Loucy (cell line): ENCODE results near the gene CEP72.

Experiments used
- H2AFZ ChIP-seq: fragments of 200-600 bp; sonication (generic); 2 replicates; pipeline ENCODE4 v1.6.0; 2016; ENCODE audit warnings: antibody characterized with exemption, mild to moderate bottlenecking, low read length, moderate library complexity
- H3F3A ChIP-seq: fragments of 200-600 bp; 2 replicates; pipeline ENCODE4 v1.6.0; 2016; ENCODE audit warnings: antibody characterized with exemption, low read depth, mild to moderate bottlenecking
- H3K27me3 ChIP-seq: fragments of 200-600 bp; sonication (generic); 2 replicates; pipeline ENCODE4 v1.6.1; 2014; ENCODE audit warnings: low read length, mild to moderate bottlenecking; ENCODE audit not compliant: insufficient read depth, poor library complexity, severe bottlenecking
- H3K36me3 ChIP-seq: fragments of 200-600 bp; sonication (generic); 2 replicates; pipeline ENCODE4 v1.6.1; 2016; ENCODE audit warnings: low read length; ENCODE audit not compliant: insufficient read depth
- H3K4me1 ChIP-seq: fragments of 200-600 bp; sonication (generic); 2 replicates; pipeline ENCODE4 v1.5.1; 2014; ENCODE audit warnings: low read length, mild to moderate bottlenecking; ENCODE audit not compliant: insufficient read depth, poor library complexity, severe bottlenecking
- H3K4me2 ChIP-seq: fragments of 200-600 bp; sonication (generic); 2 replicates; pipeline ENCODE4 v1.6.0; 2014; ENCODE audit warnings: antibody characterized with exemption, low read length, low read depth, mild to moderate bottlenecking; ENCODE audit not compliant: poor library complexity, severe bottlenecking
- H3K4me3 ChIP-seq: fragments of 200-600 bp; sonication (generic); 2 replicates; pipeline ENCODE4 v1.5.1; 2014; ENCODE audit warnings: low read length, mild to moderate bottlenecking, mixed read lengths; ENCODE audit not compliant: poor library complexity, severe bottlenecking
- H3K79me2 ChIP-seq: fragments of 200-600 bp; sonication (generic); 2 replicates; pipeline ENCODE4 v1.6.1; 2014; ENCODE audit warnings: low read length; ENCODE audit not compliant: insufficient read depth
- H3K9ac ChIP-seq: fragments of 200-600 bp; sonication (generic); 2 replicates; pipeline ENCODE4 v1.6.0; 2014; ENCODE audit warnings: mild to moderate bottlenecking, low read depth, low read length, moderate library complexity; ENCODE audit not compliant: poor library complexity, severe bottlenecking
- H3K9me2 ChIP-seq: fragments of 200-600 bp; sonication (generic); replicated peaks from 2 replicates; pipeline ENCODE4 v1.6.1; 2016; ENCODE audit warnings: low read depth, low read length, mixed read lengths
- H3K9me3 ChIP-seq: fragments of 200-600 bp; sonication (generic); 2 replicates; pipeline ENCODE4 v1.6.1; 2014; ENCODE audit warnings: mild to moderate bottlenecking, antibody characterized with exemption, low read length, low read depth; ENCODE audit not compliant: insufficient read depth
- H4K20me1 ChIP-seq: fragments of 200-600 bp; sonication (generic); 2 replicates; pipeline ENCODE4 v1.6.0; 2014; ENCODE audit warnings: antibody characterized with exemption, low read length, mild to moderate bottlenecking; ENCODE audit not compliant: insufficient read depth, poor library complexity, severe bottlenecking
- EZH2phosphoT487 ChIP-seq: fragments of 200-600 bp; IDR thresholded peaks from 2 replicates; pipeline ENCODE4 v1.6.1; 2018; ENCODE audit warnings: antibody characterized with exemption, mild to moderate bottlenecking, moderate library complexity, borderline replicate concordance
- TF ChIP-seq, protein P1 (sequence below): fragments of 200-600 bp; sonication (generic); conservative IDR thresholded peaks from 2 replicates; pipeline ENCODE4 v1.5.1; 2014; ENCODE audit warnings: mild to moderate bottlenecking, antibody characterized with exemption, low read length

Gene CEP72

GRCh38 chr5:585556-585955 is 26.6 kb upstream of the CEP72 start:
- TF ChIP-seq, protein P1, sequence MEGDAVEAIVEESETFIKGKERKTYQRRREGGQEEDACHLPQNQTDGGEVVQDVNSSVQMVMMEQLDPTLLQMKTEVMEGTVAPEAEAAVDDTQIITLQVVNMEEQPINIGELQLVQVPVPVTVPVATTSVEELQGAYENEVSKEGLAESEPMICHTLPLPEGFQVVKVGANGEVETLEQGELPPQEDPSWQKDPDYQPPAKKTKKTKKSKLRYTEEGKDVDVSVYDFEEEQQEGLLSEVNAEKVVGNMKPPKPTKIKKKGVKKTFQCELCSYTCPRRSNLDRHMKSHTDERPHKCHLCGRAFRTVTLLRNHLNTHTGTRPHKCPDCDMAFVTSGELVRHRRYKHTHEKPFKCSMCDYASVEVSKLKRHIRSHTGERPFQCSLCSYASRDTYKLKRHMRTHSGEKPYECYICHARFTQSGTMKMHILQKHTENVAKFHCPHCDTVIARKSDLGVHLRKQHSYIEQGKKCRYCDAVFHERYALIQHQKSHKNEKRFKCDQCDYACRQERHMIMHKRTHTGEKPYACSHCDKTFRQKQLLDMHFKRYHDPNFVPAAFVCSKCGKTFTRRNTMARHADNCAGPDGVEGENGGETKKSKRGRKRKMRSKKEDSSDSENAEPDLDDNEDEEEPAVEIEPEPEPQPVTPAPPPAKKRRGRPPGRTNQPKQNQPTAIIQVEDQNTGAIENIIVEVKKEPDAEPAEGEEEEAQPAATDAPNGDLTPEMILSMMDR, result no peak
- no peak for TF ChIP-seq EZH2phosphoT487
- no peaks in the 10 kb centered on the region for H3K36me3 ChIP-seq
- H2AFZ ChIP-seq, result no peak overlapping the region
- no peaks in the 10 kb centered on the region for H3F3A ChIP-seq
- peaks cover 11% of the 10 kb centered on the region; the same call in 1 of the 2 replicates for H3K9me3 ChIP-seq
- H3K4me1 ChIP-seq, result no peaks in the 10 kb centered on the region
- H3K27me3 ChIP-seq, result no peaks in the 10 kb centered on the region
- no peaks in the 10 kb centered on the region for H3K79me2 ChIP-seq
- H4K20me1 ChIP-seq, result no peaks in the 10 kb centered on the region
- no peaks in the 10 kb centered on the region for H3K9me2 ChIP-seq
- no peak overlapping the region for H3K4me3 ChIP-seq
- no peak overlapping the region for H3K9ac ChIP-seq
- no peak overlapping the region for H3K4me2 ChIP-seq

DNA sequence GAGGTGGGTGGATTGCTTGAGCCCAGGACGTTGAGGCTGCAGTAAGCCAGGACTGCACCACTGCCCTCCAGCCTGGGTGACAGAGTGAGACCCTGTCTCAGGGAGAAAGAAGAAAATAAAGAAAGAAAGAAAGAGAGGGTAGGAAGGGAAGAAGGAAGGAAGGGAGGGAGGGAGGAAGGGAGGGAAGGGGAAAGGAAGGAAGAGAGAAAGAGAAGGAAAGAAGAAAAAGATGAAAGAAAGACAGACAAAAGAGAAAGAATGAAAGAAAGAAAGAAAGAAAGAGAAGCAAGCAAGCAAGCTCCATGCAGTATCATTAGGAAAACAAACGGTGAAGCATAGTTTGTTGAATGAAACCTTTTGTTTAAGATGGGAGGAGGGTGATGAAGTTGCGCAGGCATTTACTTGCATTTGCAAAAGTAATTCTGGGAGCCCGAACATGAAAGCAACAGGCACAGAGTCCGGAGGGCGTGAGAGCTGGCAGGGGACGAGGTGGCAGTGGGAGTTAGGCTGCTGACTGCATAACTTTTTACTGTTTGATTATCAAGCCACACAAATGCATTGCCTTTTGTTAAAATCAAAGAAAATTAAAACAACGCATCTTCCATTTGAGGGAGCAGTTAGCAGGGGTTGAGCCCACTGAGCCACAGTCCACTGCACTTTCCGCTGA is 26.0 kb upstream of the CEP72 start:
- H3K9ac ChIP-seq, result no peak overlapping the region
- no peaks in the 10 kb centered on the region for H3K4me1 ChIP-seq
- peaks cover 11% of the 10 kb centered on the region; the same call in 1 of the 2 replicates for H3K9me3 ChIP-seq
- no peak overlapping the region for H2AFZ ChIP-seq
- no peak for TF ChIP-seq EZH2phosphoT487
- TF ChIP-seq, protein P1, result no peak
- no peaks in the 10 kb centered on the region for H3K36me3 ChIP-seq
- H3K4me2 ChIP-seq, result no peak overlapping the region
- no peaks in the 10 kb centered on the region for H3F3A ChIP-seq
- no peaks in the 10 kb centered on the region for H3K9me2 ChIP-seq
- H4K20me1 ChIP-seq, result no peaks in the 10 kb centered on the region
- no peaks in the 10 kb centered on the region for H3K79me2 ChIP-seq
- no peak overlapping the region for H3K4me3 ChIP-seq
- H3K27me3 ChIP-seq, result no peaks in the 10 kb centered on the region

GRCh38 chr5:586751-587285 is 25.3 kb upstream of the CEP72 start:
- H3K9me2 ChIP-seq, result no peaks in the 10 kb centered on the region
- no peaks in the 10 kb centered on the region for H3K79me2 ChIP-seq
- H3K4me3 ChIP-seq, result no peak overlapping the region
- H2AFZ ChIP-seq, result no peak overlapping the region
- no peak overlapping the region for H3K9ac ChIP-seq
- H3K36me3 ChIP-seq, result no peaks in the 10 kb centered on the region
- no peak overlapping the region for H3K4me2 ChIP-seq
- H4K20me1 ChIP-seq, result no peaks in the 10 kb centered on the region
- no peaks in the 10 kb centered on the region for H3K27me3 ChIP-seq
- no peaks in the 10 kb centered on the region for H3F3A ChIP-seq
- H3K9me3 ChIP-seq, result peaks cover 6% of the 10 kb centered on the region; the same call in 1 of the 2 replicates
- no peaks in the 10 kb centered on the region for H3K4me1 ChIP-seq
- TF ChIP-seq, protein P1, result no peak
